ENCODE data around the gene CELF5. TPM values are rescaled to one million over a fixed set of nuclear protein-coding genes. Genes with fewer than 3 reads are reported as not detected.
A peak's percentile ranks its signal among the peaks of the same experiment; 100 is the strongest.

Gene CELF5
- total RNA-seq (2014; rRNA removed; shearing (Covaris generic)), result not detected in 2 replicates
- polyA plus RNA-seq (2014; cell fraction: nucleus; rRNA removed), result 0.20 TPM in 1 of 2 replicates, not detected in the other

- peak; percentile 21 for DNase-seq (ENCODE audit: extremely low read depth, low read depth)
These were observed at the start of gene CELF5 for GRCh38 chr19:3224346-3225168. CELF5 (plus strand) TSS chr19:3224661; CDS start chr19:3224740, 79 bp downstream.

- DNase-seq (ENCODE audit: extremely low read depth, low read depth), result peak; percentile 43
These were observed 48.4 kb upstream of the CELF5 start for GRCh38 chr19:3175781-3176714.

GRCh38 chr19:3176715-3177501 is 47.6 kb upstream of the CELF5 start:
- peak; percentile 48 for DNase-seq (ENCODE audit: extremely low read depth, low read depth)

GRCh38 chr19:3178377-3178972 is 46.0 kb upstream of the CELF5 start, which contains the start of gene S1PR4:
S1PR4 (plus strand) TSS chr19:3178769; CDS start chr19:3178793, 24 bp downstream.
- DNase-seq (ENCODE audit: extremely low read depth, low read depth), result no peak

GRCh38 chr19:3178973-3179738 is 45.3 kb upstream of the CELF5 start:
- DNase-seq (ENCODE audit: extremely low read depth, low read depth), result no peak

GRCh38 chr19:3179739-3180293 is 44.6 kb upstream of the CELF5 start:
- no peak for DNase-seq (ENCODE audit: extremely low read depth, low read depth)

- no peak for DNase-seq (ENCODE audit: extremely low read depth, low read depth)
These were observed 40.5 kb upstream of the CELF5 start for GRCh38 chr19:3183721-3184641.

- no peak for DNase-seq (ENCODE audit: extremely low read depth, low read depth)
These were observed 39.5 kb upstream of the CELF5 start for GRCh38 chr19:3184847-3185460.

- peak; percentile 86 for DNase-seq (ENCODE audit: extremely low read depth, low read depth)
These were observed 38.9 kb upstream of the CELF5 start, which contains the start of gene NCLN for GRCh38 chr19:3185461-3186159. NCLN (plus strand) TSS chr19:3185930; CDS start chr19:3186031, 101 bp downstream.

- DNase-seq (ENCODE audit: extremely low read depth, low read depth), result no peak
These were observed 38.2 kb upstream of the CELF5 start for GRCh38 chr19:3186160-3186688.

GRCh38 chr19:3186891-3187661 is 37.4 kb upstream of the CELF5 start:
- no peak for DNase-seq (ENCODE audit: extremely low read depth, low read depth)

GRCh38 chr19:3187662-3188511 is 36.6 kb upstream of the CELF5 start:
- DNase-seq (ENCODE audit: extremely low read depth, low read depth), result no peak

- DNase-seq (ENCODE audit: extremely low read depth, low read depth), result no peak
These were observed 35.5 kb upstream of the CELF5 start for GRCh38 chr19:3188627-3189596.
